ENCODE data around the gene LCN15.
"Not testable (repeated sequence)": the region's sequence is repeated elsewhere in the genome, so short reads cannot be mapped to it uniquely, and the experiment has no call there.

LCN15 gene

GRCh38 chr9:136722093-136722968, 42.0 kb downstream of the LCN15 start:
- no peak for DNase-seq (ENCODE audit: low read depth, low spot score)

GRCh38 chr9:136721339-136722092, 42.8 kb downstream of the LCN15 start:
- DNase-seq (ENCODE audit: low read depth, low spot score): no peak

- DNase-seq (ENCODE audit: low read depth, low spot score): no peak
Measured at GRCh38 chr9:136720898-136721338, 43.4 kb downstream of the LCN15 start.

- no peak for DNase-seq (ENCODE audit: low read depth, low spot score)
Measured at GRCh38 chr9:136720251-136720897, 43.9 kb downstream of the LCN15 start.

- DNase-seq (ENCODE audit: low read depth, low spot score): no peak
Measured at GRCh38 chr9:136719195-136719880, 45.0 kb downstream of the LCN15 start.

GRCh38 chr9:136718345-136719194, 45.7 kb downstream of the LCN15 start:
- no peak for DNase-seq (ENCODE audit: low read depth, low spot score)

GRCh38 chr9:136717399-136717798, 46.9 kb downstream of the LCN15 start:
- no peak for DNase-seq (ENCODE audit: low read depth, low spot score)

GRCh38 chr9:136714893-136715274, 49.4 kb downstream of the LCN15 start:
- DNase-seq (ENCODE audit: low read depth, low spot score): no peak

- no peak for DNase-seq (ENCODE audit: low read depth, low spot score)
Measured at GRCh38 chr9:136714096-136714892, 50.0 kb downstream of the LCN15 start.

- DNase-seq (ENCODE audit: low read depth, low spot score): no peak
Measured at GRCh38 chr9:136713550-136713949, 50.8 kb downstream of the LCN15 start.

GRCh38 chr9:136712690-136713544, 51.4 kb downstream of the LCN15 start:
- DNase-seq (ENCODE audit: low read depth, low spot score): no peak

GRCh38 chr9:136711751-136712689, 52.3 kb downstream of the LCN15 start, which contains the start of gene DIPK1B:
TSS of gene DIPK1B (plus strand) at chr9:136712572. CDS start at chr9:136712666, 94 bp downstream.
- DNase-seq (ENCODE audit: low read depth, low spot score): no peak

- DNase-seq (ENCODE audit: low read depth, low spot score): not testable (repeated sequence)
Measured at GRCh38 chr9:136711219-136711648, 53.1 kb downstream of the LCN15 start.

GRCh38 chr9:136710543-136710942, 53.8 kb downstream of the LCN15 start:
- no peak for DNase-seq (ENCODE audit: low read depth, low spot score)
